Activated naive CD8-positive, alpha-beta T cell treated with anti-CD3 and anti-CD28 coated beads, Interleukin-2, amount 50 U/mL, for 24 hours (primary cell): ENCODE measurements around the gene ZNF112.
"Not testable (repeated sequence)": the region's sequence is repeated elsewhere in the genome, so short reads cannot be mapped to it uniquely, and the experiment has no call there.

Experiments
- ATAC-seq: fragments of 150-1000 bp; cut with Tn5 transposase; one replicate; pipeline ENCODE4 v1.10.0; 2021
- DNase-seq: peaks from one replicate; pipeline ENCODE4 v3.0.0; 2021
- H3K27ac Mint-ChIP-seq: one replicate; pipeline ENCODE4 v1.8.0; 2021; ENCODE audit warnings: mild to moderate bottlenecking, mixed read lengths
- H3K27me3 Mint-ChIP-seq: one replicate; pipeline ENCODE4 v1.8.0; 2021; ENCODE audit warnings: mixed read lengths
- H3K36me3 Mint-ChIP-seq: one replicate; pipeline ENCODE4 v1.8.0; 2021; ENCODE audit warnings: low read depth, mixed read lengths
- H3K4me1 Mint-ChIP-seq: one replicate; pipeline ENCODE4 v1.8.0; 2021; ENCODE audit warnings: mixed read lengths
- H3K4me3 Mint-ChIP-seq: one replicate; pipeline ENCODE4 v1.8.0; 2021; ENCODE audit warnings: mild to moderate bottlenecking, moderate library complexity, mixed read lengths
- H3K9me3 Mint-ChIP-seq: one replicate; pipeline ENCODE4 v1.8.0; 2021; ENCODE audit warnings: mixed read lengths

ZNF112 gene

GRCh38 chr19:44356383-44357111 lies at the start of gene ZNF112:
Gene ZNF112, minus strand, starts transcription at chr19:44356680. Its CDS starts 16,141 bp downstream, at chr19:44340539.
- peaks cover 4% of the 10 kb centered on the region for H3K27me3 Mint-ChIP-seq
- no peak for ATAC-seq
- DNase-seq, result peak; percentile 6
- peaks cover 8% of the 10 kb centered on the region for H3K36me3 Mint-ChIP-seq
- peaks cover 57% of the 10 kb centered on the region for H3K9me3 Mint-ChIP-seq
- no peak within 1 kb of the TSS for H3K27ac Mint-ChIP-seq
- peaks cover 4% of the 10 kb centered on the region for H3K4me1 Mint-ChIP-seq
- H3K4me3 Mint-ChIP-seq, result peak within 1 kb of the TSS; percentile 21

GRCh38 chr19:44401139-44402115 lies 44.9 kb upstream of the ZNF112 start, which contains the start of gene ZNF285:
Gene ZNF285, minus strand, starts transcription at chr19:44401608. Its CDS starts 4,395 bp downstream, at chr19:44397213.
- H3K27me3 Mint-ChIP-seq, result no peaks in the 10 kb centered on the region
- peak within 1 kb of the TSS; percentile 90 for H3K4me3 Mint-ChIP-seq
- peak within 1 kb of the TSS; percentile 81 for H3K27ac Mint-ChIP-seq
- DNase-seq (peak; percentile 80), ATAC-seq (peak; percentile 94)
- peaks cover 12% of the 10 kb centered on the region for H3K4me1 Mint-ChIP-seq
- peaks cover 38% of the 10 kb centered on the region for H3K36me3 Mint-ChIP-seq
- H3K9me3 Mint-ChIP-seq, result peaks cover 48% of the 10 kb centered on the region

GRCh38 chr19:44389268-44389667 lies 32.8 kb upstream of the ZNF112 start:
- H3K27ac Mint-ChIP-seq, H3K27me3 Mint-ChIP-seq, DNase-seq, H3K4me3 Mint-ChIP-seq, ATAC-seq, H3K4me1 Mint-ChIP-seq: not testable (repeated sequence)
- peaks cover 79% of the 10 kb centered on the region for H3K36me3 Mint-ChIP-seq
- peaks cover 66% of the 10 kb centered on the region for H3K9me3 Mint-ChIP-seq

- Mint-ChIP-seq H3K27ac (no peak overlapping the region), H3K9me3 (peaks cover 61% of the 10 kb centered on the region), H3K4me3 (no peak overlapping the region), H3K4me1 (no peaks in the 10 kb centered on the region), H3K36me3 (peaks cover 7% of the 10 kb centered on the region), H3K27me3 (peaks cover 3% of the 10 kb centered on the region)
- ATAC-seq, result no peak
- no peak for DNase-seq
Observed at GRCh38 chr19:44374789-44375188, 18.3 kb upstream of the ZNF112 start.

GRCh38 chr19:44371815-44372480 lies 15.5 kb upstream of the ZNF112 start:
- no peak for ATAC-seq
- H3K27ac Mint-ChIP-seq, result no peak overlapping the region
- H3K4me1 Mint-ChIP-seq, result no peaks in the 10 kb centered on the region

GRCh38 chr19:44367024-44367423 lies 10.5 kb upstream of the ZNF112 start:
- Mint-ChIP-seq H3K27me3 (peaks cover 2% of the 10 kb centered on the region), H3K4me3 (no peak overlapping the region), H3K27ac (no peak overlapping the region), H3K36me3 (peaks cover 2% of the 10 kb centered on the region), H3K4me1 (no peaks in the 10 kb centered on the region), H3K9me3 (peaks cover 57% of the 10 kb centered on the region)
- no peak for ATAC-seq
- DNase-seq, result no peak

More at GRCh38 chr19:44371815-44372480, 15.5 kb upstream of the ZNF112 start:
- Mint-ChIP-seq H3K36me3 (peaks cover 5% of the 10 kb centered on the region), H3K9me3 (peaks cover 67% of the 10 kb centered on the region), H3K27me3 (peaks cover 3% of the 10 kb centered on the region), H3K4me3 (no peak overlapping the region)
- DNase-seq, result no peak

- H3K9me3 Mint-ChIP-seq, result peaks cover 69% of the 10 kb centered on the region
- H3K27ac Mint-ChIP-seq, result no peak overlapping the region
- H3K36me3 Mint-ChIP-seq, result peaks cover 7% of the 10 kb centered on the region
- H3K4me3 Mint-ChIP-seq, result no peak overlapping the region
- ATAC-seq (no peak), DNase-seq (no peak)
- no peaks in the 10 kb centered on the region for H3K4me1 Mint-ChIP-seq
- H3K27me3 Mint-ChIP-seq, result no peaks in the 10 kb centered on the region
Observed at GRCh38 chr19:44346556-44346955, 9.9 kb downstream of the ZNF112 start.

- Mint-ChIP-seq H3K4me1 (no peaks in the 10 kb centered on the region), H3K4me3 (no peak overlapping the region), H3K27me3 (no peaks in the 10 kb centered on the region), H3K9me3 (peaks cover 65% of the 10 kb centered on the region), H3K27ac (no peak overlapping the region), H3K36me3 (peaks cover 7% of the 10 kb centered on the region)
- ATAC-seq, result no peak
- no peak for DNase-seq
Observed at GRCh38 chr19:44345959-44346358, 10.5 kb downstream of the ZNF112 start.

- Mint-ChIP-seq H3K36me3 (peaks cover 11% of the 10 kb centered on the region), H3K4me1 (no peaks in the 10 kb centered on the region), H3K4me3 (no peak overlapping the region), H3K27me3 (no peaks in the 10 kb centered on the region), H3K27ac (no peak overlapping the region), H3K9me3 (peaks cover 55% of the 10 kb centered on the region)
- DNase-seq (no peak), ATAC-seq (no peak)
Observed at GRCh38 chr19:44344255-44344654, 12.2 kb downstream of the ZNF112 start.

GRCh38 chr19:44341794-44342193 lies 14.7 kb downstream of the ZNF112 start:
- Mint-ChIP-seq H3K4me1 (no peaks in the 10 kb centered on the region), H3K27me3 (no peaks in the 10 kb centered on the region), H3K36me3 (peaks cover 11% of the 10 kb centered on the region), H3K4me3 (no peak overlapping the region), H3K27ac (no peak overlapping the region), H3K9me3 (peaks cover 46% of the 10 kb centered on the region)
- DNase-seq, result no peak
- no peak for ATAC-seq

GRCh38 chr19:44334639-44335038 lies 21.8 kb downstream of the ZNF112 start:
- H3K27me3 Mint-ChIP-seq, H3K4me3 Mint-ChIP-seq, H3K27ac Mint-ChIP-seq, ATAC-seq, DNase-seq, H3K4me1 Mint-ChIP-seq: not testable (repeated sequence)
- H3K36me3 Mint-ChIP-seq, result peaks cover 46% of the 10 kb centered on the region
- H3K9me3 Mint-ChIP-seq, result peaks cover 65% of the 10 kb centered on the region

- no peak overlapping the region for H3K27ac Mint-ChIP-seq
- H3K4me1 Mint-ChIP-seq, result no peaks in the 10 kb centered on the region
- H3K36me3 Mint-ChIP-seq, result peaks cover 44% of the 10 kb centered on the region
- H3K27me3 Mint-ChIP-seq, result no peaks in the 10 kb centered on the region
- ATAC-seq, result no peak
- H3K4me3 Mint-ChIP-seq, result no peak overlapping the region
- H3K9me3 Mint-ChIP-seq, result peaks cover 80% of the 10 kb centered on the region
- DNase-seq, result no peak
Observed at GRCh38 chr19:44332145-44332544, 24.3 kb downstream of the ZNF112 start.

GRCh38 chr19:44315883-44316282 lies 40.6 kb downstream of the ZNF112 start:
- H3K27ac Mint-ChIP-seq, result no peak overlapping the region
- DNase-seq (no peak), ATAC-seq (no peak)
- no peaks in the 10 kb centered on the region for H3K4me1 Mint-ChIP-seq
- H3K4me3 Mint-ChIP-seq, result no peak overlapping the region
- no peaks in the 10 kb centered on the region for H3K36me3 Mint-ChIP-seq
- peaks cover 57% of the 10 kb centered on the region for H3K9me3 Mint-ChIP-seq
- H3K27me3 Mint-ChIP-seq, result peaks cover 8% of the 10 kb centered on the region

GRCh38 chr19:44313231-44313630 lies 43.2 kb downstream of the ZNF112 start:
- Mint-ChIP-seq H3K9me3 (peaks cover 49% of the 10 kb centered on the region), H3K4me3 (no peak overlapping the region), H3K36me3 (peaks cover 3% of the 10 kb centered on the region)

More at GRCh38 chr19:44313231-44313630, 43.2 kb downstream of the ZNF112 start:
- Mint-ChIP-seq H3K27me3 (peaks cover 13% of the 10 kb centered on the region), H3K4me1 (no peaks in the 10 kb centered on the region), H3K27ac (no peak overlapping the region)
- DNase-seq (no peak), ATAC-seq (no peak)
